Panc1 (cell line): ENCODE data around the gene TNS2. TPM values are rescaled to one million over a fixed set of nuclear protein-coding genes. Genes with fewer than 3 reads are reported as not detected.

Experiments
- ATAC-seq: fragments of 200-7000 bp; cut with Tn5 transposase; 2 replicates; pipeline ENCODE4 v1.9.1; 2020; ENCODE audit warnings: mild to moderate bottlenecking, moderate library complexity
- BruUV-seq: library from RNA; stranded (reverse); fragments of 400-500 nt; replicated peaks from 2 replicates; lab custom pipeline; 2021; lab: Mats Ljungman, UMichigan
- CTCF ChIA-PET: fragments of 300-600 bp; sonication (Branson Sonifier 250); formaldehyde crosslinking; loops from one replicate; lab custom pipeline; 2022; ENCODE audit warnings: antibody characterized with exemption; lab: Charles Lee
- POLR2A ChIA-PET: fragments of 300-600 bp; sonication (Branson Sonifier 250); formaldehyde crosslinking; loops from one replicate; lab custom pipeline; 2022; ENCODE audit warnings: antibody characterized with exemption; lab: Charles Lee
- DNase-seq: peaks from one replicate; pipeline ENCODE4 v3.0.0-alpha.2; 2010; ENCODE audit warnings: low read depth, low spot score
- H3K27ac ChIP-seq: 2 replicates; pipeline ENCODE4 v1.5.1; 2011; ENCODE audit warnings: mild to moderate bottlenecking, low read length, inconsistent platforms
- H3K27me3 ChIP-seq: fragments of 200-500 bp; sonication (Bioruptor generic); 2 replicates; pipeline ENCODE4 v1.6.0; 2014; ENCODE audit warnings: low read length, inconsistent platforms; ENCODE audit not compliant: control insufficient read depth, insufficient read depth
- H3K36me3 ChIP-seq: fragments of 200-500 bp; sonication (Bioruptor generic); 2 replicates; pipeline ENCODE4 v1.5.1; 2014; ENCODE audit warnings: inconsistent platforms, mild to moderate bottlenecking, low read length, moderate library complexity; ENCODE audit not compliant: control insufficient read depth, insufficient read depth
- H3K4me1 ChIP-seq: 2 replicates; pipeline ENCODE4 v1.5.1; 2011; ENCODE audit warnings: inconsistent platforms, mild to moderate bottlenecking, low read length, moderate library complexity; ENCODE audit not compliant: control insufficient read depth, insufficient read depth
- H3K4me3 ChIP-seq, 2 experiments: 2 replicates each; pipeline ENCODE4 v1.5.1; 2011 to 2012; ENCODE audit warnings: low read depth in 2 of 2, low read length in 2 of 2, mild to moderate bottlenecking in 2 of 2, inconsistent platforms in 1 of 2, moderate library complexity in 1 of 2
- H3K9me3 ChIP-seq: fragments of 200-500 bp; sonication (Bioruptor generic); 2 replicates; pipeline ENCODE4 v1.5.1; 2014; ENCODE audit warnings: low read depth, mild to moderate bottlenecking, inconsistent platforms, low read length, moderate library complexity; ENCODE audit not compliant: control insufficient read depth, insufficient read depth
- CTCF ChIP-seq: fragments of 450-650 bp; IDR thresholded peaks from 2 replicates; pipeline ENCODE4 v1.5.1; 2017; ENCODE audit warnings: mild to moderate bottlenecking
- POLR2AphosphoS5 ChIP-seq: IDR thresholded peaks from 2 replicates; pipeline ENCODE4 v1.6.1; 2012; ENCODE audit warnings: mild to moderate bottlenecking, low read depth, low read length, moderate library complexity
- REST ChIP-seq, 2 experiments: IDR thresholded peaks; 2 replicates each; pipeline ENCODE4 v1.6.1; 2011 to 2012; ENCODE audit warnings: low read depth in 2 of 2, control low read depth in 1 of 2, low read length in 1 of 2, mild to moderate bottlenecking in 1 of 2, moderate library complexity in 1 of 2; ENCODE audit not compliant: insufficient read depth in 1 of 2
- SIN3A ChIP-seq: IDR thresholded peaks from 2 replicates; pipeline ENCODE4 v1.6.1; 2012; ENCODE audit warnings: low read depth, mild to moderate bottlenecking, low read length, moderate library complexity, borderline replicate concordance; ENCODE audit not compliant: insufficient read depth
- TCF7L2 ChIP-seq: IDR thresholded peaks from 2 replicates; pipeline ENCODE4 v1.6.1; 2011; ENCODE audit warnings: mild to moderate bottlenecking, low read depth, low read length, inconsistent platforms
- in situ Hi-C: cut with HindIII; loops from 2 replicates; pipeline ENCODE4 v1.10.0; 2016; ENCODE audit warnings: low sequenced_read_pairs, low pct_unique_long_range_greater_than_20kb
- intact Hi-C: fragments of 100-400 bp; cut with micrococcal nuclease; formaldehyde crosslinking; loops from one replicate; pipeline ENCODE4 v1.10.0; 2022; ENCODE audit not compliant: unreplicated experiment
- total RNA-seq: library from RNA; stranded (reverse); gene quantifications from one replicate; pipeline ENCODE4 v1.2.1, GENCODE V29; 2021; ENCODE audit not compliant: unreplicated experiment

TNS2 gene
- total RNA-seq, 1 experiment from 2014 or later, result 48.1 TPM

- H3K27me3 ChIP-seq, result no peaks in the 10 kb centered on the region
- no peak overlapping the region for H3K4me3 ChIP-seq
- no peaks in the 10 kb centered on the region for H3K36me3 ChIP-seq
- ATAC-seq (no peak), DNase-seq (no peak)
- POLR2A ChIA-PET, result no interaction called here
- CTCF ChIA-PET, result interaction anchor here (2.0 kb wide), 1 partner anchor 10 kb away, joined by 6 read pairs; no protein-coding TSS in a partner anchor
- 0 out of 2 replicates have a peak, but pooled peaks cover 3% of the 10 kb centered on the region for H3K4me1 ChIP-seq
- no peak for TF ChIP-seq CTCF
- H3K9me3 ChIP-seq, result no peaks in the 10 kb centered on the region
- no TSS peak for BruUV-seq
- no peak overlapping the region for H3K27ac ChIP-seq
- in situ Hi-C loops (no loop called here), intact Hi-C loops (no loop called here)
Observed at GRCh38 chr12:53076461-53076860, 26.6 kb downstream of the TNS2 start.

- Histone ChIP-seq H3K36me3 (no peaks in the 10 kb centered on the region), H3K27ac (no peak overlapping the region), H3K27me3 (no peaks in the 10 kb centered on the region), H3K4me3 (no peak overlapping the region), H3K4me1 (0 out of 2 replicates have a peak, but pooled peaks cover 3% of the 10 kb centered on the region), H3K9me3 (no peaks in the 10 kb centered on the region)
- DNase-seq, result no peak
- ChIA-PET CTCF (interaction anchor here (2.0 kb wide), 1 partner anchor 11 kb away, joined by 6 read pairs; no protein-coding TSS in a partner anchor), POLR2A (no interaction called here)
- TF ChIP-seq CTCF (no peak), SIN3A (no peak), REST (IDR thresholded peaks at IDR 0.05; ENCODE audit: insufficient read depth in 1 of 2, low read depth in 2 of 2, low read length in 1 of 2) (no peak), POLR2AphosphoS5 (no peak), TCF7L2 (no peak)
- BruUV-seq, result no TSS peak
- ATAC-seq, result no peak
- in situ Hi-C loops (no loop called here), intact Hi-C loops (no loop called here)
Observed at GRCh38 chr12:53077030-53077429, 27.2 kb downstream of the TNS2 start.
